NT2/D1 (cell line): Measurements from ENCODE around the gene ARID3C.

Source experiments
- SUZ12 ChIP-seq: IDR thresholded peaks from 2 replicates; pipeline ENCODE4 v1.6.1; 2011; ENCODE audit not compliant: insufficient read length, insufficient read depth; ENCODE audit errors: extremely low read depth
- YY1 ChIP-seq: IDR thresholded peaks from 2 replicates; pipeline ENCODE4 v1.6.1; 2011; ENCODE audit not compliant: insufficient read length, insufficient read depth
- ZNF274 ChIP-seq: IDR thresholded peaks from 2 replicates; pipeline ENCODE4 v1.6.1; 2011; ENCODE audit warnings: mild to moderate bottlenecking, low read depth, low read length

- TF ChIP-seq SUZ12 = no peak
- TF ChIP-seq YY1 = no peak
- no peak for TF ChIP-seq ZNF274
Observed at GRCh38 chr9:34654323-34655051, 25.6 kb upstream of the ARID3C start.
